SHP77 (cell line): ENCODE results near the gene PARD3.
"Not testable (repeated sequence)": the region's sequence is repeated elsewhere in the genome, so short reads cannot be mapped to it uniquely, and the experiment has no call there.

Experiments used
- DNase-seq, 2 experiments: peaks; one replicate each; lab custom pipeline; 2025; lab: John Stamatoyannopoulos, UW

The PARD3 gene

GRCh38 chr10:34815185-34816084 is at the start of gene PARD3:
TSS of gene PARD3 (minus strand) at chr10:34815296. CDS start at chr10:34814995, 301 bp downstream.
- DNase-seq, result peak; percentile 42 to 52

- DNase-seq, result no peak
Measured at GRCh38 chr10:34864149-34865067, 49.3 kb upstream of the PARD3 start.

GRCh38 chr10:34862892-34863291 is 47.8 kb upstream of the PARD3 start:
- DNase-seq, result no peak

GRCh38 chr10:34861293-34862021 is 46.4 kb upstream of the PARD3 start:
- peak; percentile 24 to 71 for DNase-seq

- peak in 1 of 2 experiments; percentile 25 for DNase-seq
Measured at GRCh38 chr10:34859170-34859569, 44.1 kb upstream of the PARD3 start.

- no peak for DNase-seq
Measured at GRCh38 chr10:34858003-34858402, 42.9 kb upstream of the PARD3 start.

- no peak for DNase-seq
Measured at GRCh38 chr10:34854147-34854601, 39.1 kb upstream of the PARD3 start.

- DNase-seq, result no peak
Measured at GRCh38 chr10:34853357-34853756, 38.3 kb upstream of the PARD3 start.

GRCh38 chr10:34850558-34850957 is 35.5 kb upstream of the PARD3 start:
- DNase-seq, result no peak

- DNase-seq, result no peak
Measured at GRCh38 chr10:34850036-34850435, 34.9 kb upstream of the PARD3 start.

GRCh38 chr10:34845070-34845469 is 30.0 kb upstream of the PARD3 start:
- no peak for DNase-seq

- no peak for DNase-seq
Measured at GRCh38 chr10:34844448-34844847, 29.4 kb upstream of the PARD3 start.

- DNase-seq, result not testable (repeated sequence)
Measured at GRCh38 chr10:34843470-34843869, 28.4 kb upstream of the PARD3 start.

- DNase-seq, result no peak
Measured at GRCh38 chr10:34838366-34838900, 23.3 kb upstream of the PARD3 start.

GRCh38 chr10:34835908-34836508 is 20.9 kb upstream of the PARD3 start:
- no peak for DNase-seq

GRCh38 chr10:34834274-34834673 is 19.2 kb upstream of the PARD3 start:
- no peak for DNase-seq

GRCh38 chr10:34830217-34830822 is 15.2 kb upstream of the PARD3 start:
- no peak for DNase-seq

- DNase-seq, result no peak
Measured at GRCh38 chr10:34826857-34827766, 12.0 kb upstream of the PARD3 start.

- no peak for DNase-seq
Measured at GRCh38 chr10:34826221-34826620, 11.1 kb upstream of the PARD3 start.

- DNase-seq, result no peak
Measured at GRCh38 chr10:34825414-34825813, 10.3 kb upstream of the PARD3 start.
